ENCODE data around the gene SMARCD1. TPM values are rescaled to one million over a fixed set of nuclear protein-coding genes. Genes with fewer than 3 reads are reported as not detected.

The SMARCD1 gene
- total RNA-seq, 1 donor from 2014 or later = 121 TPM

DNA sequence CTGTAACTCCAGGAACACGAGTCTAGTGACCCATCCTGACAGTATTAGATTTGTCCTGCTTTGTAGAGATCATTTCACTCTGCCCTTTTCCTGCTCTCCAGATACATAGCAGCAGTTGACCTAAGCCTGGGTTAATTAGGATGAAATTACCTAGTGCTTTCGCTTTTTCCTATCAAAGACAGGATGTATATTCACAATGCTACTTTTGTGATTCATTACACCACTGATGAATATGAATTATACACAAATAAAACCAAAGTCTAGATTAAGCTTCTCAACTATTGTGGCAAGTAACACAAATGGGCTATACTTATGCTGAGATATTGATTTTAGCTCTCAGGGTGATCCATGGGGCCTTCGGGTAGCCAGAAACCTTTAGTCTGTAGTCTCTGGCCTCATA is 64.2 kb downstream of the SMARCD1 start:
- H3K4me1 ChIP-seq = no peaks in the 10 kb centered on the region
- H2AFZ ChIP-seq (replicated peaks) = no peak overlapping the region
- Mint-ChIP-seq H3K27me3 (ENCODE audit: insufficient read depth, low read depth) (no peaks in the 10 kb centered on the region), H3K27ac (no peak overlapping the region), H3K36me3 (peaks cover 1% of the 10 kb centered on the region), H3K4me3 (no peak overlapping the region), H3K4me1 (no peaks in the 10 kb centered on the region), H3K9me3 (no peaks in the 10 kb centered on the region)
- peaks cover 88% of the 10 kb centered on the region for H3K79me2 ChIP-seq (ENCODE audit: low read depth)
- no peak for DNase-seq (ENCODE audit: low spot score)
- no peak overlapping the region for H3K9ac ChIP-seq
- no peak overlapping the region for H3K27ac ChIP-seq
- H3K36me3 ChIP-seq = no peaks in the 10 kb centered on the region
- no peaks in the 10 kb centered on the region for H3F3A ChIP-seq (ENCODE audit: low read depth)
- no peaks in the 10 kb centered on the region for H3K9me3 ChIP-seq (ENCODE audit: low read depth)
- H3K4me2 ChIP-seq = no peak overlapping the region
- TF ChIP-seq EZH2 (IDR thresholded peaks at IDR 0.05) = no peak
- TF ChIP-seq, protein P1, sequence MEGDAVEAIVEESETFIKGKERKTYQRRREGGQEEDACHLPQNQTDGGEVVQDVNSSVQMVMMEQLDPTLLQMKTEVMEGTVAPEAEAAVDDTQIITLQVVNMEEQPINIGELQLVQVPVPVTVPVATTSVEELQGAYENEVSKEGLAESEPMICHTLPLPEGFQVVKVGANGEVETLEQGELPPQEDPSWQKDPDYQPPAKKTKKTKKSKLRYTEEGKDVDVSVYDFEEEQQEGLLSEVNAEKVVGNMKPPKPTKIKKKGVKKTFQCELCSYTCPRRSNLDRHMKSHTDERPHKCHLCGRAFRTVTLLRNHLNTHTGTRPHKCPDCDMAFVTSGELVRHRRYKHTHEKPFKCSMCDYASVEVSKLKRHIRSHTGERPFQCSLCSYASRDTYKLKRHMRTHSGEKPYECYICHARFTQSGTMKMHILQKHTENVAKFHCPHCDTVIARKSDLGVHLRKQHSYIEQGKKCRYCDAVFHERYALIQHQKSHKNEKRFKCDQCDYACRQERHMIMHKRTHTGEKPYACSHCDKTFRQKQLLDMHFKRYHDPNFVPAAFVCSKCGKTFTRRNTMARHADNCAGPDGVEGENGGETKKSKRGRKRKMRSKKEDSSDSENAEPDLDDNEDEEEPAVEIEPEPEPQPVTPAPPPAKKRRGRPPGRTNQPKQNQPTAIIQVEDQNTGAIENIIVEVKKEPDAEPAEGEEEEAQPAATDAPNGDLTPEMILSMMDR (IDR thresholded peaks at IDR 0.05) = no peak
- no peak for TF ChIP-seq EZH2phosphoT487 (IDR thresholded peaks at IDR 0.05)
- no peaks in the 10 kb centered on the region for H3K27me3 ChIP-seq
- H3K4me3 ChIP-seq = no peak overlapping the region
- peaks cover 34% of the 10 kb centered on the region for H4K20me1 ChIP-seq (ENCODE audit: low read depth)

Other genes starting within 250 kb of the SMARCD1 start
- gene BCDIN3D, start 242.2 kb upstream of the SMARCD1 start, total RNA-seq (ENCODE audit: low replicate concordance) = 3.8 and 5.3 TPM in 2 replicates
- 0.39 and 1.2 TPM in 2 replicates for gene FAIM2, start 181.4 kb upstream of the SMARCD1 start, total RNA-seq (ENCODE audit: low replicate concordance)
- gene AQP2, start 134.6 kb upstream of the SMARCD1 start, total RNA-seq (ENCODE audit: low replicate concordance) = not detected in 2 replicates
- 0.09 TPM in 1 of 2 replicates, not detected in the other for gene AQP5, start 123.5 kb upstream of the SMARCD1 start, total RNA-seq (ENCODE audit: low replicate concordance)
- gene AQP6, start 112.4 kb upstream of the SMARCD1 start, total RNA-seq (ENCODE audit: low replicate concordance) = 0.12 TPM in 1 of 2 replicates, not detected in the other
- 121 and 149 TPM in 2 replicates for gene RACGAP1, start 59.8 kb upstream of the SMARCD1 start, total RNA-seq (ENCODE audit: low replicate concordance)
- 2.5 and 5.6 TPM in 2 replicates for gene ASIC1, start 27.7 kb upstream of the SMARCD1 start, total RNA-seq (ENCODE audit: low replicate concordance)
- gene GPD1, start 18.7 kb downstream of the SMARCD1 start, total RNA-seq (ENCODE audit: low replicate concordance) = 1.4 TPM in 1 of 2 replicates, not detected in the other
- 15.3 and 22.7 TPM in 2 replicates for gene COX14, start 26.9 kb downstream of the SMARCD1 start, total RNA-seq (ENCODE audit: low replicate concordance)
- gene CERS5, start 82.0 kb downstream of the SMARCD1 start, total RNA-seq (ENCODE audit: low replicate concordance) = 44.2 and 48.0 TPM in 2 replicates
- gene LIMA1, start 198.2 kb downstream of the SMARCD1 start, total RNA-seq (ENCODE audit: low replicate concordance) = 19.1 and 25.0 TPM in 2 replicates